ENCODE measurements around the gene KRTAP9-6.

DNA sequence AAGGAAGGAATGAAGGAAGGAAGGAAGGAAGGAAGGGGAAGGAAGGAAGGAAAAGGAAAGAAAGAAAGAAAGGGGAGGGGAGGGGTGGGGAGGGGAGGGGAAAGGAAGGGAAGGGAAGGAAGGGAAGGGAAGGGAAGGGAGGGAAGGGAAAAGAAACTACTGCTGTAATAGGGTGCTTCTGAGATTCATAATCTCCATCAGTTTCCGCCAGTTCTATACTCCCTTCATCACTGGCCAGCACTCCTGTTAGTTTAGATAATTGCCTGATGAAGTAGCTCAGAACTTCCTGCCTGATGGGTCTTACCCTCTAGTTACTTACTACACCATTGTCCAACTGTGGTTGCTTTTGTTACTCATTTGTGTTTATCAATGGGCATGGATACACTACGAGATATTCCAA is 2.0 kb upstream of the KRTAP9-6 start:
- TF ChIP-seq CTCF (IDR thresholded peaks at IDR 0.05; ENCODE audit: insufficient read depth, low read length, poor library complexity, severe bottlenecking) (no peak), EZH2phosphoT487 (conservative IDR thresholded peaks at IDR 0.05; ENCODE audit: low read length) (no peak)
